ENCODE measurements around the gene WWC2.
A peak's percentile ranks its signal among the peaks of the same experiment; 100 is the strongest.

Gene WWC2

DNA sequence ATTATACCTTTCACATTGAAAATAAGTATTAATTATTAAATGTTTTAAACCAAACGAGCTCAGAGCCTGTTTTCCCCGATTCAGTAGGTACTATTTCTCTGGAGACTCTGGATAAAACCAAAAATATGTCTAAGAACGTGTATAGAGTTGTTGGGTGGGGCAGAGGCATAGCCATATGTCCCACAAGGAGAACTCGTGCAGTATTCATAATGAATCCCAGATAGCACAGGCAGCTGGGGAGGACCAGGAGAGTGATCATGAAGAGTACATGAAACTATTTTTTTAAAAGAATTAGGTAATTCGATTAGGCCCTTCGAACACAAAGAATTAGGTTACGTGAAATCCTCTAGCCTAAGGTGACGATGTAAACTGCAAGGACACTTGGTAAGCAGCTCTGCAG is 145.0 kb downstream of the WWC2 start:
- peaks cover 27% of the 10 kb centered on the region for H3K36me3 Mint-ChIP-seq (ENCODE audit: low read depth)
- peaks cover 25% of the 10 kb centered on the region for H3K4me1 Mint-ChIP-seq
- H3K4me3 Mint-ChIP-seq, result no peak overlapping the region
- no peak for TF ChIP-seq CTCF (IDR thresholded peaks at IDR 0.05)
- H3K27ac Mint-ChIP-seq, result peak overlapping the region; percentile 41
- no peaks in the 10 kb centered on the region for H3K9me3 Mint-ChIP-seq
- H3K27me3 Mint-ChIP-seq (ENCODE audit: low read depth, poor library complexity), result no peaks in the 10 kb centered on the region
- no peak for DNase-seq

- TF ChIP-seq CTCF (IDR thresholded peaks at IDR 0.05), result no peak
- H3K4me3 Mint-ChIP-seq, result no peak overlapping the region
- no peaks in the 10 kb centered on the region for H3K9me3 Mint-ChIP-seq
- no peak for DNase-seq
- H3K27me3 Mint-ChIP-seq (ENCODE audit: low read depth, poor library complexity), result no peaks in the 10 kb centered on the region
- peaks cover 22% of the 10 kb centered on the region for H3K4me1 Mint-ChIP-seq
- peak overlapping the region; percentile 87 for H3K27ac Mint-ChIP-seq
- H3K36me3 Mint-ChIP-seq (ENCODE audit: low read depth), result peaks cover 27% of the 10 kb centered on the region
These were observed 145.4 kb downstream of the WWC2 start for GRCh38 chr4:183244506-183244905.

GRCh38 chr4:183248201-183248600 is 149.1 kb downstream of the WWC2 start:
- DNase-seq, result no peak
- no peak for TF ChIP-seq CTCF (IDR thresholded peaks at IDR 0.05)
- Mint-ChIP-seq H3K27me3 (ENCODE audit: low read depth, poor library complexity) (no peaks in the 10 kb centered on the region), H3K4me3 (no peak overlapping the region), H3K4me1 (peaks cover 19% of the 10 kb centered on the region), H3K9me3 (no peaks in the 10 kb centered on the region), H3K27ac (no peak overlapping the region), H3K36me3 (ENCODE audit: low read depth) (peaks cover 38% of the 10 kb centered on the region)

DNA sequence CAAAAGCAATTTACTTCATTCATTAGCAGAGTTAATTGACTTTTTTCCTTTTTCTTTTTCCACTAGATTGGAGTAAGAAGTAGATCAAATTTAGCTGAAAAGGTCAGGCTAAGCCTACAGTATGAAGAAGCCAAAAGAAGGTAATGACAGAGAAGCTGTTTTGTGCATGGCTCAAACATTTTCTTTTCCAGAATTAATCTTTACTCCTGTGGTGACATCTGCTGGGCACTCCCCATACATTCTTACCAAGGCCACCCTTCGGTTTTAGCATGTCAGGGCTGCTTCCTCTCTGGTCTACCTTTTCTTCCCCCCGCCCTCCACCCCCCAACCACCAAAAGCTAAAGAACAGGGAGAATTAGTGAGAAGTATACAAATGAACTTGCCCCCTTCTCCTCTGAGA is 150.8 kb downstream of the WWC2 start:
- H3K4me1 Mint-ChIP-seq, result peaks cover 29% of the 10 kb centered on the region
- H3K36me3 Mint-ChIP-seq (ENCODE audit: low read depth), result peaks cover 44% of the 10 kb centered on the region
- H3K4me3 Mint-ChIP-seq, result no peak overlapping the region
- H3K27me3 Mint-ChIP-seq (ENCODE audit: low read depth, poor library complexity), result no peaks in the 10 kb centered on the region
- H3K27ac Mint-ChIP-seq, result peak overlapping the region; percentile 70
- no peaks in the 10 kb centered on the region for H3K9me3 Mint-ChIP-seq
- peak; percentile 23 for TF ChIP-seq CTCF (IDR thresholded peaks at IDR 0.05)
- no peak for DNase-seq

- no peak for DNase-seq
- peaks cover 40% of the 10 kb centered on the region for H3K36me3 Mint-ChIP-seq (ENCODE audit: low read depth)
- no peaks in the 10 kb centered on the region for H3K9me3 Mint-ChIP-seq
- TF ChIP-seq CTCF (IDR thresholded peaks at IDR 0.05), result no peak
- peaks cover 33% of the 10 kb centered on the region for H3K4me1 Mint-ChIP-seq
- no peaks in the 10 kb centered on the region for H3K27me3 Mint-ChIP-seq (ENCODE audit: low read depth, poor library complexity)
- no peak overlapping the region for H3K4me3 Mint-ChIP-seq
- peak overlapping the region; percentile 6 for H3K27ac Mint-ChIP-seq
These were observed 151.8 kb downstream of the WWC2 start for GRCh38 chr4:183250831-183251230.

- Mint-ChIP-seq H3K36me3 (ENCODE audit: low read depth) (peaks cover 29% of the 10 kb centered on the region), H3K9me3 (no peaks in the 10 kb centered on the region), H3K27me3 (ENCODE audit: low read depth, poor library complexity) (no peaks in the 10 kb centered on the region), H3K4me1 (peaks cover 51% of the 10 kb centered on the region), H3K4me3 (no peak overlapping the region), H3K27ac (peak overlapping the region; percentile 90)
- no peak for DNase-seq
- no peak for TF ChIP-seq CTCF (IDR thresholded peaks at IDR 0.05)
These were observed 153.9 kb downstream of the WWC2 start for GRCh38 chr4:183252959-183253358.

All from nephron progenitor cell (in vitro differentiated cells).